IPS DF 19.7 (cell line): ENCODE data around the gene PID1.
"Not testable (repeated sequence)": the region's sequence is repeated elsewhere in the genome, so short reads cannot be mapped to it uniquely, and the experiment has no call there.

Source experiments
- DNase-seq: peaks from one replicate; pipeline ENCODE4 v3.0.0-alpha.2; 2013; ENCODE audit warnings: low read depth, low spot score

The PID1 gene

DNA sequence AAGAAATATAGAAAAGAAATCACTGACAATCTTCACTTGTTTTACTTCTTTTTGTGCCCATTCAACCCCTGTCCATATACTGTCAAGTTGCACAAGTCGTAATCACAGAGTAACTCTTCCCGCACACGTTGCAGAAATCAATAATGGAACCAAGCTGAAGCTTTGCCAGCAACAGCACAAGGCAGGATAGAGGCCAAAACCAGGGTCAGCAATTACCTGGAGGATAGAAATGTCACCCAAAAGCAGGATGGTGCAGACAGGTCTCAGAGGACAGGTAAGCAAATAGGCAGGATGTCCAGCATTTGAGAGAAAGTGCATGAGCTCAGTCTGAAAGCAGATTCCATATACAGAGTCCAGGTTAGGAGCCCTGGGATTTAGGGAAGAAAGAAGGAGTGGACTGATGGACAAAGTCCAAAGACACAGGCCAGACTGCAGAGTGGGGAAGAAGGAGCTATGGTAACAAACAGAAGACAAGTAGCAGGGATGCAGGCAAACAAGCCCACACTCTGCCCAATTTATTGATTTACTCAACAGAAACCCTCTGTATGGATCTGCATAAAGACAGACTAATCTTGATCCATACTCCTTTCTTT is 52.7 kb downstream of the PID1 start:
- DNase-seq = no peak

DNA sequence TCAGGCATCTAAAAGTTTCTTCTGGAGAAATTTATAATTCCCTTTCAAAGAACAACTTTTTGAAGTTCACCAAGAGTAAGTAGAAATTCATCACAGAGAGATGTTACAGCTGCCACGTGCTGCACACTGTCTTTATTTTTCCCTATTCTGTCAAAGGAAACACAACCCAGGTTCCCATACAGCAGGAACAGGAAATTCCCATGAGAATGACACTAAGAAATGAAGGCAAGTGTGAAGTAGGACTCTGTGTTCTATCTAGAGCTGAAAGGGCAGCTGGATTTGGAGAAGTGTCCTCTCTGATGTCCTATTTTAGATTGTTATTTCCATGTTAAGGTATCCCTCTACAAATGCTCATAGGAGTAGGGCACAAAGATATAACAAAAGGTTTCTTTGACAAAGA is 58.8 kb downstream of the PID1 start:
- no peak for DNase-seq

DNA sequence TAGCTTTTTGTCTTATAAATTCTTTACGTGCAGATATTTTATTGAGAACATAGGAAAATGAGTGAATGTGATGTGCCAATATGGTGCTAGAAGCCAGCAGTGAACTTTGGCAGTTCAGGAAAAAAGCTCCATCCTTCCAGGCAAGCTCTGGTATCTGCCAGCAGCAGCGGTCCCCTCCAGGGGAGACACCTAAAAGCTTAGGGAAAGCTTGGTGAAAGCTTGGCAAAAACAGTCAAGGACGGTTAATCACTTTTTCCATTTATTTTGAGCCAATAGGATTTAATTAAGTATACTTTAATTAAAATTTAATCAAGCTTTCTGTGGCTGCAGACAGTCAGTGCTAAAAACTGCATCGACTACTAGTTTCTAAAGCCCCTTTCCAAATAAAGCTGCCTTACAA is 60.4 kb downstream of the PID1 start:
- no peak for DNase-seq

DNA sequence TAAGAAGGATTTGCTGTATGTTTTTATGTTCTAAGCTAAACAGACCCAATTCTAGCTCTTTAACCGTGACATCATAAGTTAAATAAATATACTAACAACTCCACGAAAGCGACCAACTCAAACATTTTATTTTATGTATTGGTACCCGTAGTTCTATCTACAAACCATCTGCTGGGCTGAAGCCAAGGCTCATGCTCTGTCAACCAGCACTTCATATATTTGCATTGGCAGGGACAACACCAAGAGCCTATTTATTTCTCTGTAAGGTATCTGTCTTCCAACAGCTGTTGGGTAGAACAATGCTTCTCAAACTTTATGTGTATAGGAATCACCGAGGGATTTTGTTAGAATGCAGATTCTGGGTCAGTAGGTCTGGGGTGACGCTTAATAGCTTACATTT is 64.5 kb downstream of the PID1 start:
- no peak for DNase-seq

DNA sequence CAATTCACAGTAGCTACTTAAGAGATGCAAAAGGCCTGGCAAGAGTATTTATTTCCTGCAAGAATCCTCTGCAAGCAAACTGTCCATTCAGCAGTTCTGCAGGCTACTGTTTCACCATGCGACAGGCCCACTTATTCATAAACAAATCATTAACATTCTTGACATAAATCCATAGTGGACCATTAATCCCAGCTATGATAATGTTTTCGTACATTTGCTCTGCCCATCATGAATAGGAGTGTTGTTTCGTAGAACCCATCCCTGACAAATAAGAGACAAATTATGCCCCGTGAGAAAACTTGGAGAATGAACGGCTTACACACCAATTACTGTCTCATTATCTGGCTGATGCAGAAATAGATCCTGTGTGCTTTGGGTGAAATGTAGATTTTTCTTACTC is 65.4 kb downstream of the PID1 start:
- DNase-seq = no peak

DNA sequence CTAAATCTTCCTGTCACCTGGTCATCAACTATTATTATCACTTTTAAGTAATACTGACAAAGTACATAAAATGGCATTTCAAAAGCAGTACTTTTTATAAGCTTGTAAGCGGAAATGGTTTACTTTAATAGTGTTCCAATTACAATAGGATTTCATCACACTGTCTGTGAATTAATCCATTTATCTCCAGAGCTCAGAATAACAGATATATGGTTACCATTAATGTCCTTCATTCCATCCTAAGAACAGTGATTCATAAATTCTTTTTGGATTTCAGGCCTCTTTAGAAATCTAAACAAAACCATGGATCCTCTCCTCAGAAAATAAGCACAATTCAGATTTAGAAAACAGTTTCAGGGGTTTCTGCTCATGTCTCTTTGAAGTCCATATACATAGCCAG is 68.4 kb downstream of the PID1 start:
- no peak for DNase-seq

DNA sequence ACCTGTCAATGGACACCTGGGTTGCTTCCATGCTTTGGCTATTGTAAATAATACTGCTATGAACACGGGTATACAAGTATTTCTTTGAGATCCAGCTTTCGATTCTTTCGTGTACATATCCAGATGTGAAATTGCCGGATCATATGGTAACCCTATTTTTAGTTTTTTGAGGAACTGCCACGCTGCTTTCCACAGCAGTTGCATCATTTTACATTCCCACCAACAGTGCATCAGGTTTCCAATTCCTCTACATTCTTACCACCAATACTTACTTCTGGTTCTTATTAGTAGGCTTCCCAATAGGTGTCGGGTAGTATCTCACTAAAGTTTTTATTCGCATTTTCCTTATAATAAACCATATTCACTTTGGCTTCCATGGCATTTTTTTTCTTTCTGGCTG is 69.6 kb downstream of the PID1 start:
- DNase-seq = no peak

DNA sequence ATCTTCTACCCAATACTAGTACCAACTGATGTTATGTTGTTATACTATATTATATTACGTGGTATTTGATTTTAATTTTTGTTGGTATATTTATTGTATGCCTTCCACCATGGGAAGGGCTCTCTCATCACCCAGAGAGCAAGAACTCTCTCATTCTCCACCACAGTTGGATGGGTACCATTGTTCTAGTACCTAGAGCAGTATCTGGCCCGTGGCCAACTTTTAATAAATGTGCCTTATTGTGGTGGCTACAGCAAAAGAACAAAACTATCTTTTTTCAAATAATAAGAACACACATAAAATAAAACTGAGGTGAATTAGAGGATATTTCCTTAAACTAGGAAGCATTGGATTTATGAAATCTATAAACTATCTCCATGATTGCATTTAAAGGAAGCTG is 71.8 kb downstream of the PID1 start:
- DNase-seq = no peak

DNA sequence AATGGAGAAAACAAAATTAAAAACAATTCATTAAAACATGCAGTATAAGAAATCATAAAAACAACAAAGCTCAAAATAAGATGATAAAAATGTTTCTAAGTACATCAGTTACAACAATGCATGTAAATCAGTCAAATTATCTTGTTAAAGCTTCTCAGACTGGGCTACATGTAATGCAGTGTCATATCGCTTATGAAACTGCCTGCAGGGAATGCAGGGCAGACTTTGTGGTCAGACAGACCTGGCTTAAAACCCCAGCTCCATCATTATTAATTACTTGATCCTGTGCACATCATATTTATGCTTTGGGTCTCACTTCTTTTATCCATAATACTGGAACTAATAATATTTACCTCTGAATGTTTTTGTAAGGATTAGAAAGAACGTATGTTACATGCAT is 74.6 kb downstream of the PID1 start:
- no peak for DNase-seq

DNA sequence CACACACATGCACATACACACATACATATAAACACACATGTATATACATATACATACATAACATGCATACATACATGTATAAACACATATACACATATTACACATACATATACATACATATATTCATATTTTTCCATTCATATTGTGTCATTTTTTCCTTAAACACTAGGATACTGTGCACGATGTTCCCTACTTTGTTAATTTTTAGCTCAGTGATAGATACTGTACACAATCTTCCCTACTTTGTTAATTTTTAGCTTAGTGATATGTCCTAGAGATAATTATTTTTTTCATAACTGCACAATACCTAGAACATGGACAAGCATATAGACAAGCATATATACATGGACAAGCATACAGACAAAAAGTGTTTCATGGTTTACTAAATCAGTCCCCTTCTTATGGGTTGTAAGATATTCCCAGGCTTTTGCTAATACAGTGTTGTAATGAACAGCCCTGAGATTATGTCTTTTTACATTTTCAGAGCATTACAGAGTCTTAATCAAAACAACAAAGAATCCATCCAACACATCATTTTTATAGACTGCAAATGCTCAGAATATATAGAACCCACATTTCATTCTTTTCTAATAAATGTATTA is 75.6 kb downstream of the PID1 start:
- DNase-seq = no peak

DNA sequence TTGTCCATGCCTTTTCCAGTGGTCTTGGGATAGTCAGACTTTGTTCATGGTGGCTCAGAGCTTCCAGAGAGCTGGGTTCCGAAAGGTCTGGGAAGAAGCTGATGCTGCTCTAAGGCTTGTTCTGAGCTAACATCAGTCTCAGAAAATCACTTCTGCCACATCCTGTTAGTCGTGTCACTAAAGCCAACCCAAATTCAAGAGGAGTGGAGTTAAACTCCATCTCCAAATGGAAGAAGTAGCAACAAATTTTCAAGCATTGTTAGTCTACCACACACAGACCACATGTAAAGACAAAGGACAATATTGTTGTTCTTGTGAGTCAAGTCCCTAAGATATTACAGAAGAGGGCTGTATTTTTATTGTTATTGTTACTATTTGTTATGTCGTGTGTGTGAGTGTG is 77.8 kb downstream of the PID1 start:
- DNase-seq = no peak

DNA sequence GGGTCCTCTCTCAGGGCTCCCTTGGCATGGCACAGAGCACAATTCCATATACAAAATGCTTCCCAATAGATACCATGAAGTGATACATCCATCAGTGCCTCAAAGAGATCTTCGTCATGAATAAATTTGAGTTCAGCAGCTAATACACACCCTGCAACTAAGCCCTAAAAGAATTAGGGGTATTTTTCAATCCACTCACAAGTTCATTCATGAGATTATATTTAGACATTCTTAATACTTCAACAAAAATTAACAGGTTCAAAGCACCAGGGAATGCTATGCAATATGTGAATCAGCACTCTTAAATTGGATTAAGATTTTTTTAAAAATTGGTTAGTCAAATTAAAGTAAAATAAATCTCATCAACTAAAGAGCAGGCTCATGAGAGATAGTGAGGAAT is 79.7 kb downstream of the PID1 start:
- DNase-seq = no peak

DNA sequence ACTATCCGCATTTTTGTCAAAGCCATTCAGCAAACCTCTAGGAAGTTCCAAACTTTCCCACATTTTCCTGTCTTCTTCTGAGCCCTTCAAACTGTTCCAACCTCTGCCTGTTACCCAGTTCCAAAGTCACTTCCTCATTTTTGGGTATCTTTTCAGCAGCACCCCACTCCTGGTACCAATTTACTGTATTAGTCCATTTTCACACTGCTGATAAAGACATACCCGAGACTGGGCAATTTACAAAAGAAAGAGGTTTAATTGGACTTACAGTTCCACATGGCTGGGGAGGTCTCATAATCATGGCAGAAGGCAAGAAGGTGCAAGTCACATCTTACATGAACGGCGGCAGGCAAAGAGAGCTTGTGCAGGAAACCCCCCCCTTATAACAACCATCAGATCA is 84.0 kb downstream of the PID1 start:
- not testable (repeated sequence) for DNase-seq

DNA sequence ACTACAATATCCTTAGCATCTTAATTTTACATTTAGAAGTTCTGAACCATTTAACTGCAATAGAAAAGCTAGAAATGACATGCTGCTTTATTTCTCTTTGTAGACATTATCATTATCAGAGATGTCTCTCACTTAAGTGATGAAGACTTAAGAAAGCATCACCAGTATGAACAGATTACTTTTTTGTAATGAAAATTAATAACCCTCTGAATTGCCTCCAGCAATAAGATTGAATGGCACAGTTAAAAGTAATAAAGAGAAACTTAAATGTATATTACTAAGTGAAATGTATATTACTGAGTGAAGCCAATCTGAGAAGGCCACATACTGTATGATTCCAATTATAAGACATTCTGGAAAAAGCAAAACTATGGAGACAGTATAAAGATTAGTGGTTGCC is 89.4 kb downstream of the PID1 start:
- no peak for DNase-seq

DNA sequence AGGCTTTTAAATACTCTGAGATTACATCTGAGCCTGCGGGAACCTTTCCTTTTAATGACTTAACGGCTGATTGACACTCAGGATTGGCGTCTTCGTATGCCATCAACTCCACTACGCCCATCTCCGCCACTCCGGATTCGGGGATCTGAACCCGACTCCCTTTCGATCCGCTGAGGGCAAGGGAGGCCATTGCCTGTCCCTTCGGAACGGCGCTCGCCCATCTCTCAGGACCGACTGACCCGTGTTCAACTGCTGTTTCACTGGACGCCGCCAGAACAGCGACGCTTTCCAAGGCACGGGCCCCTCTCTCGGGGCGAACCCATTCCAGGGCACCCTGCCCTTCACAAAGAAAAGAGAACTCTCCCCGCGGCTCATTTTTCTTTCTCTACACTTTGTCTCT is 90.4 kb downstream of the PID1 start:
- no peak for DNase-seq

DNA sequence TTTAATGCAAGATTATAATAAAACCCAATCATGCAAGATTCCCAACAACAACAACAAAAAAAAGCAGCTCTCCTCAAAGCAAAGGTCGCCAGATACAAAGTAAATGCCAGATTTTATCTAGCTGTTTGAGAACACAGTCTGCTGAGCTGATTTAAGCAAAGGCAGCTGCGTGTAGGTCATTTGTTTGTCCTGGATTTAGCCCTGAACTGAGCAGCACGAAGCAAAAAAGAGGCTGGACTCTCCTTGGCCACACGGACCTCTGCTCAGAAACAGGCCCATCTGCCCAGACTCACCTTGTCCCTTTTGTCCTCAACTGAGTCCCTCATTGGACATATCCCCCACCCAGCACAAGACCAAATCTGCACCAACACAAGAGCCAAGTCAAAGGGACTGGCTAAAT is 91.5 kb downstream of the PID1 start:
- DNase-seq = no peak

DNA sequence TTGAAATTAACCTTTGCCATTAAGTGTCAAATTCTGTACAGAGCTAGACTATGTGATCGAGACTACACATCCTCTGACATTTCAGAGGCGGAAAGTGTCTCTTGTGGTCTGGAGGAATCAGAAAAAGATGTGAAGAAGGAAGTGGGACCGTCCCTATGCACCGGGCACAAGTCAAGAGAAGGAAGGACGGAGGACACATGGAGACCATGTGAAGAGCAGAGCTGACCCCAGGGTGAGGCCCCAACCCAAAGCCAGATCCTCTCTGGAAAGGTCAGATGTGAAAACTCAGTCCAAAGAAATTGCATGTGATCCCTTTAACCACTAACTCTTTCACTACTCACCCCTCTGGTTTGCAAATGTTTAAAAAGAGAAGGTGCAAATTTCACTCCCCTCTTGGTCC is 92.4 kb downstream of the PID1 start:
- no peak for DNase-seq

DNA sequence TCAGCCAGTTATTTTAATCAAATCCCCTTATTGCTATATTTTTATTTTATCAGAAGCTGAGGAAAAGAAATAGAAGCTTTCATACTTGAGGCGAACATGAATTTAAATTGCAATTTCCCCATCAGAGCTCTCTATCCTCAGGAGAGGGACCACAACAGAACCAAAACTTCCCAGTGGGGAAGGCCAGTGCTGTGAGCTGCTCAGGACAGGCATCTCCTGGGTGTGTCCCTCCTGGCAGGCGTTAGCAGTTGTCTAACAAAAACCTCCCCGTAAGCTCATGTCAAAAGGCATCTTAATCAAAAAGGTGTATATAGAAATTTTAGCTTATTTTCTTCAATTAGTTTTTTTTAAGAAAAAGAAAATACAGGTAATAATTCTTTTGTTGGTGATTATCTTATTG is 93.0 kb downstream of the PID1 start:
- DNase-seq = no peak

DNA sequence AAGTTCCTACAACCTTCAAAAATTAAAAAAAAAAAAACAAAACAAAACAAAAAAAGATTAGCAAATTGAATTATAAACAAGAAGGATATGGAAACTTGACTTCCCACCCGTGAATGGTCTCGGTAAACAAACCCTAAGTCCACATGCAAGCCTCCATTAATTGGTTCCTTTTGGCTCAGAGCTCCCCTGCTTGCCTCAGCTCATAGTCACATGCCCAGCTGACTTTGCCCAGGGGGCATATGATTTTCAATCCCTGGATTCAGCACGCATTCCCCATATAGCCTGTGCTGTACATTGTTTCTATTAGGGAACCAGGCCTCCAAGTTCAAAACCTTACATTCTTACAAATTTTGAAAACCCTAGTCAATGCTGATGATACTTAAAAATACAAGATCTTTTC is 95.0 kb downstream of the PID1 start:
- DNase-seq = no peak

DNA sequence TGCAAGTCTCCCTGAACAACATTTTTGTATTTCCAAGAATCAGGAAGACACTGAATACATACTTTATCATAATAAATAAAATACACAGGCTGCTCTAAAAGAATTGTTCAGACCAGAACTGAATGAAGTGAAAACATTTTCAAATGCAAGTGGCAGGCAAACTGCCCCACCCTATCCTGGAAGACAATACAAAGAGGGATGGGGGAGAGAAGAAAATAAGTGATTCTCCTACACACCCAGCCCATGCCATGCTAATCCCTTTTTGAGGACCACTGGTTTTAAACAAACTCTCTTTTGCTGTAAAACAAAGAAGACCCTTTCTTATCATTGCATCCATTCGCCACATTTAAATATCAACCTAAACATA is 95.6 kb downstream of the PID1 start:
- no peak for DNase-seq

DNA sequence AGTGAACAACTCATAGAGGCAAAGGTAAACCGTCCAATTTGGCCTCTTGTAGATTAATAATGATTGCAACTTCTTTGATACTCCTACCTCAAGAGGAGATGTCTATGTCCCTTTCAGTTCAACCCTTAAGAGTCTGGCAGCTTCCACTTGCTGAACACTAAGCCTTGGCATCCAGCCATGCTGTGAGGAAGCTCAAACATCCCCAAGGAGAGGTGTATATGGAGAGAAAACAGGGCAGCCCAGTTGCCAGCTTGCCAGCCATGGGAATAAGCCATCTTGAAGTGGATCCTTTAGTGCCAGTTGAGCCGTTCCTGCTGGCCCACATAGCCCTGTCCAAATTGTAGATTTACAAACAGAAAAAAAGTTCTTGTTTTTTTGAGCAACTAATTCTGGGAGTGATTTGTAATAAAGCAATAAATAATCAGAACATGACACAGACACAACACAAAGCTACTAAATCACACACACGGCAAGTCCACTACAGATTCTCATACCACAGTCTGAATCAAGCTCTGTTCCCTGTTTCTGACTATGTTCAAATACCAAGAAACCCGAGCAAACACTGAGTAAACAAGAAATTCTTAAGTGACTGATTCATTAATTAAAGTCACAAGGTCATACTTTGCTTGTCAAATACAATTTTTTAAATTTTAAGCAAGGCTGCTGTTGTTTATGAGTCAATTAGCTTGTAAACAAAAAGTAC is 96.1 kb downstream of the PID1 start:
- DNase-seq = no peak

DNA sequence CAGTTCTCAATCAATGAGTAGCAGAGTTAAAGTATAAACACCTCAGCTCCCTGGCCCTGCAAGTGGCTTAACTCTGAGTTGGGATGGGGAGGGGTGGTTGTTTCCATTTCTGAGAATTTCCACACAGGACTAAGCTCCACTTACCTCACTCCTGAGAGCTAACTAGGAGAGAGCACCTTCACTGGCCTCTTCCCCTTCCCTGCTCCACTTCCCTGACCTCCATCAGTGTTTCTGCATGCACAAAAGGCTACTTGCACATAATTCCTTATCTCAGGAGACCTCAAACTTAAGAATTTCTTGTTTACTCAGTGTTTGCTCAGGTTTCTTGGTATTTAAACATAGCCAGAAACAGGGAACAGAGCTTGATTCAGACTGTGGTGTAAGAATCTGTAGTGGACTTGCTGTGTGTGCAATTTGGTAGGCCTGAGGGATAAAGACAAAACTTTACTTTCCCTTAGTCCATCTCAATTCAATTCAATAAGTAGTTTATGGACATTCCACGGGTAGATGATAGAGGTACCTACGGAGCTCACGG is 97.2 kb downstream of the PID1 start:
- DNase-seq = no peak

DNA sequence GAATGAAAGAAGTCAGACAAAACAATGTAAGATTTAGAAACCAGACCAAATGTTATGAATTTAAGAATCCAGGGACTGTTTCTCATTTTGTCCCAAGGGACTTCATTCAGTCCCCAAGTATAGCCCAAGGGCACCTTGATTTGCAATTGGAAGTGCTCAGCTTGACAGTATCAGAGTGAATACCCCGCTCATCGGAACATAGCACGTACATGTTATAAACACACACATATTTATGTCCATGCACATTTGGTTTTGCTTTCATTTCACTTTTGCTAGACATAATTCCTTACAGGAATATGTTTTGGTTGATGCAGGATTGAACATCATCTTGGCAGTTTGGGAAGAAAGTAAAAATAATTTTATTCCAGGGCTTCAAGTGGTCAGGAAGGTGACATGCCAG is 100.2 kb downstream of the PID1 start:
- no peak for DNase-seq
